Sigmoid colon (tissue), 7 donors: ENCODE results near the gene MAB21L2. TPM values are rescaled to one million over a fixed set of nuclear protein-coding genes. Genes with fewer than 3 reads are reported as not detected.
"Not testable (repeated sequence)": the region's sequence is repeated elsewhere in the genome, so short reads cannot be mapped to it uniquely, and the experiment has no call there.

Experiments
- DNase-seq: peaks from one replicate; pipeline ENCODE4 v3.0.0-alpha.2; 2019
- H3K27ac ChIP-seq, 4 donors: fragments of 200-600 bp; sonication (generic); one replicate each; pipeline ENCODE4 v1.5.1; 2016 to 2019; ENCODE audit warnings: mild to moderate bottlenecking in 1 of 4
- H3K27me3 ChIP-seq, 3 donors: fragments of 200-600 bp; sonication (generic); one replicate each; pipeline ENCODE4 v1.5.1; 2019; ENCODE audit warnings: mild to moderate bottlenecking in 1 of 3
- H3K36me3 ChIP-seq, 4 donors: fragments of 200-600 bp; sonication (generic); one replicate each; pipeline ENCODE4 v1.5.1; 2016 to 2019
- H3K4me1 ChIP-seq, 4 donors: fragments of 200-600 bp; sonication (generic); one replicate each; pipeline ENCODE4 v1.5.1; 2017 to 2019
- H3K4me3 ChIP-seq, 4 donors: fragments of 200-600 bp; sonication (generic); one replicate each; pipeline ENCODE4 v1.5.1; 2017 to 2019; ENCODE audit warnings: mild to moderate bottlenecking in 2 of 4, moderate library complexity in 1 of 4
- H3K9me3 ChIP-seq, 4 donors: fragments of 200-600 bp in 3 of 4; sonication (generic) in 3 of 4; one replicate each; pipeline versions ENCODE4 v1.5.1 to v1.6.1; 2013 to 2019
- EP300 ChIP-seq, 4 donors: sonication (generic); formaldehyde crosslinking; IDR thresholded peaks; one replicate each; pipeline ENCODE4 v1.6.1; 2017; ENCODE audit warnings: antibody characterized with exemption in 4 of 4
- POLR2A ChIP-seq, 2 donors: fragments of 450-650 bp; IDR thresholded peaks; one replicate each; pipeline ENCODE4 v1.6.1; 2016; ENCODE audit warnings: antibody characterized with exemption in 2 of 2, mild to moderate bottlenecking in 2 of 2, moderate library complexity in 2 of 2
- POLR2AphosphoS5 ChIP-seq, 4 donors: sonication (generic); formaldehyde crosslinking; IDR thresholded peaks; one replicate each; pipeline ENCODE4 v1.6.1; 2017; ENCODE audit warnings: antibody characterized with exemption in 4 of 4
- WGBS, 2 donors: extraction: QIAGEN DNeasy Blood & Tissue Kit; methylation state at CpG; one replicate each; pipeline ENCODE4 v1.1.7; 2013; 5-methylcytosine and 5-hydroxymethylcytosine counted together
- intact Hi-C: fragments of 100-400 bp; cut with DNase I; formaldehyde crosslinking; loops from one replicate; pipeline ENCODE4 v1.15.1; 2023
- polyA plus RNA-seq, 3 donors: library from polyadenylated mRNA; stranded (reverse); fragments of 200-250 nt; gene quantifications; one replicate each; pipeline ENCODE4 v1.2.3, GENCODE V29; 2013
- total RNA-seq, 4 donors: library from RNA; depleted of rRNA; stranded (reverse); fragments of >200 nt; gene quantifications; one replicate each; pipeline ENCODE4 v1.1.0, GENCODE V29; 2016
- TF ChIP-seq, protein P1 (sequence below), 4 experiments: fragments of 450-650 bp in 3 of 4; fragments of 200-600 bp in 1 of 4; IDR thresholded peaks; one replicate each; pipeline ENCODE4 v1.5.1; 2016 to 2019; ENCODE audit warnings: antibody characterized with exemption in 4 of 4, mild to moderate bottlenecking in 3 of 4, moderate library complexity in 2 of 4
- donor health status: healthy with polysubstance abuse.
- donor health status: Bipolar disorder and iron deficiency.
- donor health status: healthy.

Gene MAB21L2
- total and polyA plus RNA-seq, 7 donors = 2.3 to 693 (median 282) TPM

DNA sequence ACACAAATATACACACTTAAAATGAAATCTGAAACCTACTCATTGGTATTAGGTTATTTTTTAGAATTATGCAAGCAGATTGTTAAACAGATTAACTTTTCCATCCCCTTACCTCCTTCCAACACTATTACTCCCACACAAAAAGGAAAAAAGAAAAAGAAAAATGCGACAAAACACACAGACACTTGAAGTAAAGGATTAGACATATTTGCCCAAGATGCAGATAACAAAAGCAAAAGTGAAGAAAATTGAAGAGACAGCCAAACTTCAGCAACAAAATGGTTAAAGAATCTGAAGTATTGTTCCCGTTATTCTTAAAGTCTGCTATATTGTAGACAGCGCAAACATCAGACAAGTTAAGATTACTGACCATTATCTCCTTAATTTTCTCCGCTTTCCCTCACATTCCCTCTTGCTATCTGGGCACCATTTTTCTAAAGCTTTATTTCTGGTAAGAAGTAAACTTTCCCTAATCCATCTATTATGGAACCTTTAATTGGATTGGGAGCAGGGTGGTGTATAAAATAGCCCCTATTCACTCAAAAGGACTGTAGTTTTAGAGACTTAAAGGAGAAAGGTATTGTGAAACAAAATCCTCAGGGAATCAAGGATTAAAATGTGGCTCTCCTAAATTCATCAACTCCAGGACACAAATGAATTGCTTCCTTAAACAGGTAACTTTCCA is 34.7 kb upstream of the MAB21L2 start:
- TF ChIP-seq EP300 (IDR thresholded peaks at IDR 0.05) (no peak), POLR2AphosphoS5 (IDR thresholded peaks at IDR 0.05) (no peak), POLR2A (IDR thresholded peaks at IDR 0.05) (no peak)
- TF ChIP-seq, protein P1, sequence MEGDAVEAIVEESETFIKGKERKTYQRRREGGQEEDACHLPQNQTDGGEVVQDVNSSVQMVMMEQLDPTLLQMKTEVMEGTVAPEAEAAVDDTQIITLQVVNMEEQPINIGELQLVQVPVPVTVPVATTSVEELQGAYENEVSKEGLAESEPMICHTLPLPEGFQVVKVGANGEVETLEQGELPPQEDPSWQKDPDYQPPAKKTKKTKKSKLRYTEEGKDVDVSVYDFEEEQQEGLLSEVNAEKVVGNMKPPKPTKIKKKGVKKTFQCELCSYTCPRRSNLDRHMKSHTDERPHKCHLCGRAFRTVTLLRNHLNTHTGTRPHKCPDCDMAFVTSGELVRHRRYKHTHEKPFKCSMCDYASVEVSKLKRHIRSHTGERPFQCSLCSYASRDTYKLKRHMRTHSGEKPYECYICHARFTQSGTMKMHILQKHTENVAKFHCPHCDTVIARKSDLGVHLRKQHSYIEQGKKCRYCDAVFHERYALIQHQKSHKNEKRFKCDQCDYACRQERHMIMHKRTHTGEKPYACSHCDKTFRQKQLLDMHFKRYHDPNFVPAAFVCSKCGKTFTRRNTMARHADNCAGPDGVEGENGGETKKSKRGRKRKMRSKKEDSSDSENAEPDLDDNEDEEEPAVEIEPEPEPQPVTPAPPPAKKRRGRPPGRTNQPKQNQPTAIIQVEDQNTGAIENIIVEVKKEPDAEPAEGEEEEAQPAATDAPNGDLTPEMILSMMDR (IDR thresholded peaks at IDR 0.05) = no peak
- no peak for DNase-seq
- intact Hi-C loops = no loop called here

DNA sequence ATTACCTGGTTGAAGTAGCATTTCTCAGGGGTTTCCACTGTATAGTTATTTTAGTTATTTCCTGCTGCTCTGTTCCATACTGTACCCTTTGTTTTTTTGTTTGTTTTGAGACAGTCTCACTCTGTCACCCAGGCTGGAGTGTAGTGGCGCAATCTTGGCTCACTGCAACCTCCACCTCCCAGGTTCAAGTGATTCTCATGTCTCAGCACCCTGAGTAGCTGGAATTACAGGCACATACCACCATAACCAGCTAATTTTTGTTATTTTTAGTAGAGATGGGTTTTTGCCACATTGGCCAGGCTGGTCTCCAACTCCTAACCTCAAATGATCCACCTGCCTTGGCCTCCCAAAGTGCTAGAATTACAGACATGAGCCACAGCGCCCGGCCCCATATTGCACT is 24.1 kb upstream of the MAB21L2 start:
- intact Hi-C loops, DNase-seq, H3K4me3 ChIP-seq, H3K27ac ChIP-seq, H3K4me1 ChIP-seq, H3K9me3 ChIP-seq, H3K27me3 ChIP-seq, H3K36me3 ChIP-seq: not testable (repeated sequence)
- WGBS, 2 donors = 98 to 99% methylated on average over 3 of the region's 3 CpGs

More for the DNA sequence above, 34.7 kb upstream of the MAB21L2 start:
- H3K36me3 ChIP-seq = no peaks in the 10 kb centered on the region
- no peak overlapping the region for H3K4me3 ChIP-seq
- no peaks in the 10 kb centered on the region for H3K9me3 ChIP-seq
- no peaks in the 10 kb centered on the region for H3K27me3 ChIP-seq
- H3K27ac ChIP-seq = no peak overlapping the region
- 84 to 85% methylated on average over 4 of the region's 4 CpGs for WGBS, 2 donors
- H3K4me1 ChIP-seq = peaks cover 0 to 51% (median 27%) of the 10 kb centered on the region in 4 donors

DNA sequence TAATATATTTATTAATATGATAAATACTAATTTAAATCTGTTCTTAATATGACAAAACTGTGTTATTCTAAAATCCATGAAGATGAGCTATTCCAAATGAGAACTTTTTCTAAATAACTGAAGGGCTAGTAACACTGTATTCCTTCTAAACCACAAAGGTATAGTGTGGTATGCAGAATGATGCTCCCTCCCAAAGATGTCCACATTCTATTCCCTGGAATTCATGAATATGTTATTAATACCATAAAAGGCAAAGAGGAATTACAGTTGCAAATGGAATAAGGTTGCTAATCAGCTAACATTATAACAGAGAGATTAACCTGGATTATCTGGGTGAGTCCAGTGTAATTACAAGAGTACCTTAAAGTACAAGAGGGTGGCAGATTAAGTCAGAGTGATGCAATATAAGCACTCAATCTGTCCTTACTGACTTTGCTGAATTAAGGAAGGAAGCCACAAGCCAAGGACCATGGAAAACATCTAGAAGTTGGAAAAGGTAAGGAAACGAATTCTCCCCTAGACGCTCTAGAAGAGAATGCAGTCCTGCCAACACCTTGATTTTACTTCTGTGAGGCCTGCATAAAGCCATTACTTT is 20.7 kb upstream of the MAB21L2 start:
- peaks cover 0 to 6% (median 0%) of the 10 kb centered on the region in 4 donors for H3K36me3 ChIP-seq

DNA sequence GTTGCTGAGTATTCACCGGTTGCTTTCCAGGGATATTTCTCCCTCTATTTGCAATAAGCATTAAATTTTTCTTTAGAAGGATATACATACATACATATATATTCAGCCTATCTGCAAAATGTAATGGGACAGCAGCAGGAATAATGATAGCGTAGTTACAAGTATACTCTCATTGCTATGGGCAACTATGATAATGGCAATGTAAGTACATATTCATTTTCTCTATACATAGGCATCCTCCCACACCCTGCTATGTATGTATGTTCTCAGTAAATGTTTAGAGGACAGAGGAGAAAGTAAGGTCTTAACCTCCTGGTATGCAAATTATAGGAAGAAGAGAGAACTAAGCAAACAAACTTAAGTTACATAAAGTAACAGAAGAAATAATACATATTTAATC is 19.7 kb upstream of the MAB21L2 start:
- Histone ChIP-seq H3K27me3 (no peaks in the 10 kb centered on the region), H3K36me3 (peaks cover 0 to 6% (median 0%) of the 10 kb centered on the region in 4 donors), H3K9me3 (peaks cover 0 to 5% (median 0%) of the 10 kb centered on the region in 4 donors), H3K27ac (no peak overlapping the region), H3K4me3 (no peak overlapping the region), H3K4me1 (peaks cover 0 to 14% (median 3%) of the 10 kb centered on the region in 4 donors)
- no peak for DNase-seq
- intact Hi-C loops = no loop called here
- 97 to 98% methylated on average over 2 of the region's 2 CpGs for WGBS, 2 donors
- TF ChIP-seq, protein P1 (IDR thresholded peaks at IDR 0.05) = no peak
- TF ChIP-seq POLR2AphosphoS5 (IDR thresholded peaks at IDR 0.05) (no peak), EP300 (IDR thresholded peaks at IDR 0.05) (no peak), POLR2A (IDR thresholded peaks at IDR 0.05) (no peak)

More for the DNA sequence above, 20.7 kb upstream of the MAB21L2 start:
- 93 to 94% methylated on average over 2 of the region's 2 CpGs for WGBS, 2 donors
- H3K9me3 ChIP-seq = peaks cover 0 to 5% (median 0%) of the 10 kb centered on the region in 4 donors
- TF ChIP-seq POLR2AphosphoS5 (IDR thresholded peaks at IDR 0.05) (no peak), POLR2A (IDR thresholded peaks at IDR 0.05) (no peak), EP300 (IDR thresholded peaks at IDR 0.05) (no peak)
- TF ChIP-seq, protein P1 (IDR thresholded peaks at IDR 0.05) = no peak
- no peak overlapping the region for H3K4me3 ChIP-seq
- peaks cover 0 to 4% (median 0%) of the 10 kb centered on the region in 4 donors for H3K4me1 ChIP-seq
- no peaks in the 10 kb centered on the region for H3K27me3 ChIP-seq
- intact Hi-C loops = no loop called here
- no peak for DNase-seq
- no peak overlapping the region for H3K27ac ChIP-seq

DNA sequence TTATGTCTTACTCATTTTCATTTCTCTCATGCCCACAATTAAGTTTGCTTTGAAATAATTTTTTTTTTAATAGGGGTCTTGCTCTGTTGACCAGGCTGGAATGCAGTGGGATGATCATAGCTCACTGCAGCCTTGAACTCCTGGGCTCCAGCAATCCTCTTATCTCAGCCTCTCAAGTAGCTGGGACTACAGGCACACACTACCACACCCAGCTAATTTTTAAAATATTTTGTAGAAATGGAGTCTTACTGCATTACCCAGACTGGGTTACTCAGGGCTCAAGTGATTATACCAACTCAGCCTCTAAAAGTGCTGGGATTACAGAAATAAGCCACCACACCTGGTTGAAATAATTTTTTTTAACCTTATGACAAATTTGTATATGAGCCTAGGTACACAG is 19.2 kb upstream of the MAB21L2 start:
- intact Hi-C loops = no loop called here

DNA sequence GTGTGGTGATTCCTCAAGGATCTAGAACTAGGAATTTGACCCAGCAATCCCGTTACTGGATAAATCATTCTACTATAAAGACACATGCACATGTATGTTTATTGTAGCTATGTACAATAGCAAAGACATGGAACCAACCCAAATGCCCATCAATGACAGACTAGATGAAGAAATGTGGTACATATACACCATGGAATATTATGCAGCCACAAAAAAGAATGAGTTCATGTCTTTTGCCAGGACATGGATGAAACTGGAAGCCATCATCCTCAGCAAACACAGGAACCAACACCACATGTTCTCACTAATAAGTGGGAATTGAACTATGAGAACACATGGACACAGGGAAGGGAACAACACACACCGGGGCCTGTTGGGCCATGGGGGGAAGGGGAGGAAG is 17.0 kb upstream of the MAB21L2 start:
- H3K27ac ChIP-seq, H3K27me3 ChIP-seq, H3K9me3 ChIP-seq, H3K36me3 ChIP-seq, DNase-seq, H3K4me3 ChIP-seq, intact Hi-C loops: not testable (repeated sequence)
- H3K4me1 ChIP-seq = peaks cover 0 to 36% (median 20%) of the 10 kb centered on the region in 4 donors
- WGBS, 2 donors = 98 to 100% methylated on average over 2 of the region's 2 CpGs

More for the DNA sequence above, 19.2 kb upstream of the MAB21L2 start:
- no peak for TF ChIP-seq EP300 (IDR thresholded peaks at IDR 0.05)
- TF ChIP-seq, protein P1 (IDR thresholded peaks at IDR 0.05) = no peak
- no peak for TF ChIP-seq POLR2A (IDR thresholded peaks at IDR 0.05)
- TF ChIP-seq POLR2AphosphoS5 (IDR thresholded peaks at IDR 0.05) = no peak
- Histone ChIP-seq H3K9me3 (peaks cover 0 to 5% (median 0%) of the 10 kb centered on the region in 4 donors), H3K36me3 (peaks cover 0 to 6% (median 0%) of the 10 kb centered on the region in 4 donors), H3K4me3 (no peak overlapping the region), H3K27ac (no peak overlapping the region), H3K4me1 (peaks cover 0 to 16% (median 5%) of the 10 kb centered on the region in 4 donors), H3K27me3 (no peaks in the 10 kb centered on the region)
- no peak for DNase-seq
